ENCODE results near the gene TXLNA. TPM values are rescaled to one million over a fixed set of nuclear protein-coding genes. Genes with fewer than 3 reads are reported as not detected.

Gene TXLNA
- total RNA-seq, 1 donor from 2014 or later, result 32.9 TPM

GRCh38 chr1:32178380-32179192, 889 bp upstream of the TXLNA start:
- H3K4me3 ChIP-seq (ENCODE audit: low read depth, low read length), result no peak overlapping the region
- DNase-seq (ENCODE audit: low read depth), result no peak
- TF ChIP-seq, protein P1, sequence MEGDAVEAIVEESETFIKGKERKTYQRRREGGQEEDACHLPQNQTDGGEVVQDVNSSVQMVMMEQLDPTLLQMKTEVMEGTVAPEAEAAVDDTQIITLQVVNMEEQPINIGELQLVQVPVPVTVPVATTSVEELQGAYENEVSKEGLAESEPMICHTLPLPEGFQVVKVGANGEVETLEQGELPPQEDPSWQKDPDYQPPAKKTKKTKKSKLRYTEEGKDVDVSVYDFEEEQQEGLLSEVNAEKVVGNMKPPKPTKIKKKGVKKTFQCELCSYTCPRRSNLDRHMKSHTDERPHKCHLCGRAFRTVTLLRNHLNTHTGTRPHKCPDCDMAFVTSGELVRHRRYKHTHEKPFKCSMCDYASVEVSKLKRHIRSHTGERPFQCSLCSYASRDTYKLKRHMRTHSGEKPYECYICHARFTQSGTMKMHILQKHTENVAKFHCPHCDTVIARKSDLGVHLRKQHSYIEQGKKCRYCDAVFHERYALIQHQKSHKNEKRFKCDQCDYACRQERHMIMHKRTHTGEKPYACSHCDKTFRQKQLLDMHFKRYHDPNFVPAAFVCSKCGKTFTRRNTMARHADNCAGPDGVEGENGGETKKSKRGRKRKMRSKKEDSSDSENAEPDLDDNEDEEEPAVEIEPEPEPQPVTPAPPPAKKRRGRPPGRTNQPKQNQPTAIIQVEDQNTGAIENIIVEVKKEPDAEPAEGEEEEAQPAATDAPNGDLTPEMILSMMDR (conservative IDR thresholded peaks at IDR 0.05; ENCODE audit: low read depth, low read length), result no peak

DNA sequence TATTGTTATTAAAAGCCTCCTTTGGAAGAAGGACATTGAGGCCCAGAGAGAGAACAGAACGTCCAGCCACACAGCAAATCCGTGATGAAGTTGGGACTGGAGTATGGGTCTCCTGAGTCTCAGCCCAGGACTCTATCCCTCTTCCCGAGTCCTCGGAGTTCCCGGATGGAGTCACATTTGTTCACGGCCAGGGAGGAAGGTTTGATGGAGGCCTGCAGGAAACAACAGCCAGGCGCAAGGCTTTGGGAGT, 357 bp upstream of the TXLNA start:
- DNase-seq (ENCODE audit: low read depth), result no peak
- TF ChIP-seq, protein P1 (conservative IDR thresholded peaks at IDR 0.05; ENCODE audit: low read depth, low read length), result no peak

GRCh38 chr1:32180186-32181060, 948 bp downstream of the TXLNA start:
- DNase-seq (ENCODE audit: low read depth), result no peak
- peak overlapping the region; percentile 69 for H3K4me3 ChIP-seq (ENCODE audit: low read depth, low read length)
- TF ChIP-seq, protein P1 (conservative IDR thresholded peaks at IDR 0.05; ENCODE audit: low read depth, low read length), result no peak

More for the DNA sequence above, 357 bp upstream of the TXLNA start:
- H3K4me3 ChIP-seq (ENCODE audit: low read depth, low read length), result peak overlapping the region; percentile 69

DNA sequence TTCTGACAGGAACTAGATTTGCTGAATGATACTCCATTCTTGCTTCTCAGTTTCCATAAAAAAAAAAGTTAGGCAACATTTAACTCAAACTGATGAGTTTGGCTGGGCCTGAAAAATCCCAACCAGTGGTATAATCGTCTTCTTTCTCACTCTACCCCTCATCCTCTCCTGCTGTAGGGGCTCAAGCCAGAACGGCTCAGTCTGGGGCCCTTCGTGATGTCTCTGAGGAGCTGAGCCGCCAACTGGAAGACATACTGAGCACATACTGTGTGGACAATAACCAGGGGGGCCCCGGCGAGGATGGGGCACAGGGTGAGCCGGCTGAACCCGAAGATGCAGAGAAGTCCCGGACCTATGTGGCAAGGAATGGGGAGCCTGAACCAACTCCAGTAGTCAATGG, 1.6 kb downstream of the TXLNA start:
- no peak for DNase-seq (ENCODE audit: low read depth)
- TF ChIP-seq, protein P1 (conservative IDR thresholded peaks at IDR 0.05; ENCODE audit: low read depth, low read length), result no peak
- H3K4me3 ChIP-seq (ENCODE audit: low read depth, low read length), result peak overlapping the region; percentile 69

DNA sequence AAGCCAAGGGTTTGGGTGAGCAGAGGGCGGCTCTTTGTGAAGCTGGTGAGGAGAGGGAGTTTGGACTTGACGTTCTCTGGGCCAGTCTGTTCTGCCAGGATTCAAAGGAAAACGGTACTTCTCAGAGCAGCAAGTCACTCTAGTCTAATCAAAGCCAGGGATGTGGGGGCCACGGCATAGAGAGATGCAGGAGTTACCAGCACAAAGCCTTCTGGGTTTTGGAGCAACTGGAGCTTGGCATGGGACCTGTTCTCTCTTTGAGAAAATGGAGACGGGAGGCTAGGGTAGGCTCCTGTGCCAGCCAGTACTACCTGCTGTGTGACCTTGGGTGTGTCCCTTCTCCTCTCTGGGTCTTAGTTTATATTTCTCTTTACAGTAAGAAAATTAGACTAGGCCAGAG, 2.1 kb downstream of the TXLNA start:
- peak overlapping the region; percentile 69 for H3K4me3 ChIP-seq (ENCODE audit: low read depth, low read length)
- TF ChIP-seq, protein P1 (conservative IDR thresholded peaks at IDR 0.05; ENCODE audit: low read depth, low read length), result no peak
- no peak for DNase-seq (ENCODE audit: low read depth)

DNA sequence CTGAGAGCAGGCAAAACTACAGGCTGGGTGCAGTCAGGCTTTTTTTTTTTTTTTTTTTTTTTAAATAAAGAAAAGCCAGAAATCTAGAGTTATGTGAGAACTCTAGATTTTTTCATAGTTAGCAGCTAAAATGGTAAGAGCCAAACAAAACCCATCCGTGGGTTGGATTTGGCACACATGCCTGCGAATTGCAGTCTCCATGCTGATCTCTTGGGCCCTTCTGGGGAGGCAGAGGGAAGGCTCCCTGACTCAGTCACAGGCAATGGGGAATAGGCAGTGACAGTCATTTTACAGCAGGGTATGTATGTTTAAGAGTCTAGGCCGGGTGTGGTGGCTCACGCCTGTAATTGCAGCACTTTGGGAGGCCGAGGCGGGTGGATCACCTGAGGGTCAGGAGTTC, 2.6 kb downstream of the TXLNA start:
- peak overlapping the region; percentile 10 for H3K4me3 ChIP-seq (ENCODE audit: low read depth, low read length)
- TF ChIP-seq, protein P1 (conservative IDR thresholded peaks at IDR 0.05; ENCODE audit: low read depth, low read length), result no peak
- DNase-seq (ENCODE audit: low read depth), result no peak

All from epithelial cell of proximal tubule (primary cell).